KG1 (cell line): ENCODE data around the gene COL9A3.

Source experiments
- DNase-seq: peaks from one replicate; lab custom pipeline; 2025; lab: John Stamatoyannopoulos, UW

Gene COL9A3

DNA sequence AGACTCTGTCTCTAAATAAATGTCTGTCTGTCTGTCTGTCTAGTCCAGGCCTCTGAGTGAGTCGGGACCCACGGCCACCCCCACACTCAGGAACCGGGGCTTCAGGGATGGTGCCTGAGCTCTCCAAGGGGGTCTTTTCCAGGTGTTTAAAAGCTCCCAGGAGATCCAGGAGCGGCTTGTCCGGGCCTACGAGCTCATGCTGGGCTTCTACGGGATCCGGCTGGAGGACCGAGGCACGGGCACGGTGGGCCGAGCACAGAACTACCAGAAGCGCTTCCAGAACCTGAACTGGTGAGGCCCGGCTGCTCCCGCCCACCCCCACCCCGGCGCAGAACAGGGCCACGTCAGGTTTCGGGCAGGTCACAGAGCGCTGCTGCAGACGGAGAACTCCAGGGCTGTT lies 5.5 kb upstream of the COL9A3 start:
- no peak for DNase-seq

DNA sequence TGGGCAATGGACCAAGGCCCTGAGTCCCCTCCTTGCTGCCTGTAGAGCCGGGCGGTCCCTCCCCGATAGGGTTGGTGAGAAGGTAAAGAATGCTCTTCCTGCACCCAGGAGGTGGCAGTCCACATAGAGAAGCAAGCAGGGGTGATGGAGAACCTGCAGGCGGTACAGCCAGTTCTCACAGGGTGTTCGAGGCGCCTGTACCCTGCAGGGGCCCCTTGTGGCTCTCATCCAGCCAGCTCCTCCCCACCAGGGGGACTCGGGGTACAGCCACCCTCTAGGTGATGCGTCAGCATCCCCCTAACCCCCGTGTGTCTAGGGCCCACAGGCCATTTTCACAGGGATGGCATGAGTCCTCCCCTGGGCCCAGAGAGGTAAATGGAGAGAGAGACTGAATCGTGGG lies 5.1 kb upstream of the COL9A3 start:
- DNase-seq: no peak

DNA sequence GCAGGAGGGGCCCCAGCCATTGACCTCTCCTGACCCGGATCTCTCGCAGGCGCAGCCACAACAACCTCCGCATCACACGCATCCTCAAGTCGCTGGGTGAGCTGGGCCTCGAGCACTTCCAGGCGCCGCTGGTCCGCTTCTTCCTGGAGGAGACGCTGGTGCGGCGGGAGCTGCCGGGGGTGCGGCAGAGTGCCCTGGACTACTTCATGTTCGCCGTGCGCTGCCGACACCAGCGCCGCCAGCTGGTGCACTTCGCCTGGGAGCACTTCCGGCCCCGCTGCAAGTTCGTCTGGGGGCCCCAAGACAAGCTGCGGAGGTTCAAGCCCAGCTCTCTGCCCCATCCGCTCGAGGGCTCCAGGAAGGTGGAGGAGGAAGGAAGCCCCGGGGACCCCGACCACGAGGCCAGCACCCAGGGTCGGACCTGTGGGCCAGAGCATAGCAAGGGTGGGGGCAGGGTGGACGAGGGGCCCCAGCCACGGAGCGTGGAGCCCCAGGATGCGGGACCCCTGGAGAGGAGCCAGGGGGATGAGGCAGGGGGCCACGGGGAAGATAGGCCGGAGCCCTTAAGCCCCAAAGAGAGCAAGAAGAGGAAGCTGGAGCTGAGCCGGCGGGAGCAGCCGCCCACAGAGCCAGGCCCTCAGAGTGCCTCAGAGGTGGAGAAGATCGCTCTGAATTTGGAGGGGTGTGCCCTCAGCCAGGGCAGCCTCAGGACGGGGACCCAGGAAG lies 4.5 kb upstream of the COL9A3 start:
- DNase-seq: no peak

DNA sequence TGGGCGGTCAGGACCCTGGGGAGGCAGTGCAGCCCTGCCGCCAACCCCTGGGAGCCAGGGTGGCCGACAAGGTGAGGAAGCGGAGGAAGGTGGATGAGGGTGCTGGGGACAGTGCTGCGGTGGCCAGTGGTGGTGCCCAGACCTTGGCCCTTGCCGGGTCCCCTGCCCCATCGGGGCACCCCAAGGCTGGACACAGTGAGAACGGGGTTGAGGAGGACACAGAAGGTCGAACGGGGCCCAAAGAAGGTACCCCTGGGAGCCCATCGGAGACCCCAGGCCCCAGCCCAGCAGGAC lies 4.0 kb upstream of the COL9A3 start:
- DNase-seq: no peak

DNA sequence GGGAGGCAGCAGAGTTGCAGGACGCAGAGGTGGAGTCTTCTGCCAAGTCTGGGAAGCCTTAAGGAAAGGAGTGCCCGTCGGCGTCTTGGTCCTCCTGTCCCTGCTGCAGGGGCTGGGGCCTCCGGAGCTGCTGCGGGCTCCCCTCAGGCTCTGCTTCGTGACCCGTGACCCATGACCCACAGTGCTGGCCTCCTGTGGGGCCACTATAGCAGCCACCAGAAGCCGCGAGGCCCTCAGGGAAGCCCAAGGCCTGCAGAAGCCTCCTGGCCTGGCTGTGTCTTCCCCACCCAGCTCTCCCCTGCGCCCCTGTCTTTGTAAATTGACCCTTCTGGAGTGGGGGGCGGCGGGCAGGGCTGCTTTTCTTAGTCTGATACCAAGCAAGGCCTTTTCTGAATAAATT lies 3.3 kb upstream of the COL9A3 start:
- DNase-seq: no peak

DNA sequence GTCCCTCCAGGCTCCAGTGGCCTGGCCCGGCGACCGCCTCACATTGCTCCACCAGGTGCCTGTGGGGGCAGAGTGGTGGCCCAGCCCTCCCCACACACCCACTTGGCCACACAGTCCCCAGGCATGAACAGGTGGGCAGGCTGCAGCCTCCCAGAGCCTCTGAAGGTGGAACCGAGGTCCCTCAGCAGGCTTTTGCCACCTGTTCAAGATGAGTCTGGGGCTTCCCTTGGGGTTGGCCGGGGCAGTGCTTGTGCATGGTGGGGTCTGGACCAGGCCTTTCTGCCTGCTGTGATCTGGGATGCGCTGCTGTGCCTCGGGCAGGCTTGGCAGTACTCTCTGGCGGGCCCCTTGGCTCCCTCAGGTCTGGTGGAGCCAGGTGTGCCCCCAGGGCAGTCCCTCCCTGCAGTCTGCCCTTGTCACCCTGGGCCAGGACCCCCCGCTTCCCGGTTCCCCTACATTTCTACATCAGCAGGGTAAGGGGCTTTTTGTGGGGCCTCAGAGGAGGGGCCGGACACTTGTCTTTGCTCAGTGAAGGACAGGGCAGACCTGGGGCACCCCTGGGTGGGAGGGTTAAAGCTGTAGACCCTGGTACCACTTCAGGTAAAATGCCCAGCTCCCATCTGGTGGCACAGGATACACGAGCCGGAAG lies 2.7 kb upstream of the COL9A3 start:
- no peak for DNase-seq

DNA sequence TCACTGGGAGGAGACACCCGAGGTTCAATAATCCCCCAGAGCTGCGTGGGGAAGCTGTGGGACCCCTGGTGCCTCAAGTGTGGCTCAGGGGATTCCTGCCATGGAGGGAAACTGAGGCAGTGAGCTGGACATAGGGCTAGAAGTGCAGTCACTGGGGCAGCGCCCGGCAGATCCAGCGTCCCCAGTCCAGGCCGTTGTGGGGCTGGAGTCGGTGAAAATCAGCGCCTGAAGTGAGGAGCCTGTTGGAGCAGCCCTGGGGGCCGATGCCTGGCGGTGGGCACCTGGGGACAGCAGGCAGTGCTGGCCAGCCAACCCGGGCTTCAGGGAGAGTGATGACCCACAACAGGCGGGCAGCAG lies 2.2 kb upstream of the COL9A3 start:
- no peak for DNase-seq

DNA sequence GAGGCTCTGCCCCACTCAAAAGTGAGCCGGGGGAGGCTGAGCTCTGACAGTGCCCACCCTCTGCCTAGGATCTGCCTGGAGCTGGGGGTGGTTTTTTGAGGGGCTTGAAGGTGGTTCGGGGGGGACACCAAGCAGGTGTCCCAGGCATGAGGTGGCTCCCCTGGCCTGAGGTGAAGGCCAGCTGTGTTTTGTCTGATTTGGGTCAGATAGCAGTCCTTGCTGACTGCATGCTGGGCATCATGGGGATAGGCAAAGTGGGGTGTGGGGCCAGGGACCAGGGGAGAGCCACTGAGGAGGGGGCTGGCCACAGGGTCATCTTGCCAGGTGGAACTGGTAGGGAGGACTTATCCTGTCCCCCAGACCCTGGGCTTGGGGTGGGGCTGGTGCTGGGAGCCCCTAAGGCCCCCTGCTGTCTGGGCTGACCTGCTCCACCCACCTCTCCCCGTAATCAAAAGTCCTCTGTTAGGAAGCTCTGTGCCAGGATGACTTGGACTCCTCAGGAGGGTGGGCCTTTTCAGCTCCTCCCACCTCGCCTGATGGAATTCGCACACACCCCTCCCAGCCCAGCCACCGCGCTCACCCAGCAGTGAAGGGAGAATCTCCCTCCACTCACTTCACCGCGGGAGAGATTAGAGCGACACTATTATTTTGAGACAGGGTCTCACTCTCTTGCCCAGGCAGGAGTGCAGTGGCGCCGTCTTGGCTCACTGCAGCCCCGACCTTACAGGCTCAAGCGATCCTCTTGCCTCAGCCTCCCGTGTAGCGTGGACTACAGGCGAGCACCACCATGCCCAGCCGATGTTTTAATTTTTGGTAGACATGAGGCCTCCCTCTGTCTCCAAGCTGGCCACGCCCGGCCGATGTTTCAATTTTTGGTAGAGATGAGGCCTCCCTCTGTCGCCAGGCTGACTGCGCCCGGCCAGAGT lies 1.5 kb upstream of the COL9A3 start:
- DNase-seq: no peak

DNA sequence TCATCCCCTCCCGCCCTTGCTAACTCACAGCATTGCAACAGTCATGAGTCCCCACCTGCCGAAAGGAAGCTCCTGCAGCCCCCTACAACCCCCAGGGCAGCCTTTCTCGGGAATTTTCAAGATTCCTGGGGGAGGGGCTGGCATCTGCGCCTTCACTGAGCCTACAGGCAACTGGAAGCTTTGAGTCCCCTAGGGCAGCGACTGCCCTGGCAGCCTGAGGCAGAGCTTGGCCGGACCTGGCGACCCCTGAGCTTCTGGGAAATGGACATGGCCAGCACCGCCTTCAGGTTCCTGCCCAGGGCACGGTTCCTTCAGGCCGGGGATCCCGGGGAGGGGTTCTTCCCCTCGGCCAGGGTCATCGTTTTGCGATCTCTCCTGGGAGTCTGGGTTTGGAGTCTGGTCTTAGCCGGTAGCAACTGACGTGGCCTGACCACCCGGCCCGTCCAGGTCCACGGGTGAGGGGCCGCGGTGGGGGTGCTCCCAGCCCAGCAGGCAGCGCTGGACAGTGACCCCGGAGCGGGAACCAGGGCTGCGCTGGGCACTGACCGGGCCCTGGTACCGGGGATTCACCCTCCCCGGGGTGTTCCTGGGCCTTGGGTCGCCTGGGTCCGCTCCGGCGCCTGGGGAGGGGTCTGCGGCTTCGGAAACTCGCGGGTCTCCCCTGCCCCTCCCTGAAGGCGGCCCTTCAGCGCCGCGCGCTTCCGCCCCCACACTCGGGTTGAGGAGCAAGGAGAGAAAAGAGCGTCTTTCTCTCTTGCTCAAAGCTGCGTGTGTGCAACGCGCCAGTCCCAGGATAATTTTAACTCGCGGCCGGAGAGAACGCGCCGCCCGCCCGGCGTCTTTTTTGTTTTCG lies 593 bp upstream of the COL9A3 start:
- no peak for DNase-seq

DNA sequence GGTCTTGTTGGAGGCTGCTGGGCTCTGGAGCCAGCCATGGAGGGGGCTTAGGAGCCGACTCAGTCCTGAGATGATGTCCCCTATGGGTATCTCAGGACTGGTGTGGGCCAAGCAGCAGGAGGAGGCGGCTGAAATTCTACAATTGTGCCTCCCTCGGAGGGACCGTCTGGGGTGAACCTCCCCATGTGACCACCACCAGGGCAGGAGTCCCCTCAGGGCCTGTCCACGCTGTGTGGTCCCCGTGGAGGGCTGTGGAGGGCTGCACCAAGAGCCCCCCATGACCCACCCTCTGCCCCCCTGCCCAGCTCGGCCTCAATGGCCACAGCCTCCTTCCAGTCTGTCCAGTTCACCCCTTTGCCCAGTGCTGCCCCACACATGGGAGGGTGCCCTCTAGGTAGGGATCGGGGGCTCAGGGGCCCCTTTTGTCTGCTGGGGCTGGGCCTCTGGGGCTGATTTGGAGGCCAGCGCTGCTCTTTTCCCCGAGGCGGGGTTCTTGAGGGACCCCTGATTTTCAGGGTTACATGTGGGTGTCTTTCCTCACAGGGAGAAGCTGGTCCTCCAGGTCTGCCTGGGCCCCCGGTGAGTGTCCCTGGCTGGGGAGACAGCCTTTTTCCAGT lies 1.2 kb downstream of the COL9A3 start:
- DNase-seq: no peak

DNA sequence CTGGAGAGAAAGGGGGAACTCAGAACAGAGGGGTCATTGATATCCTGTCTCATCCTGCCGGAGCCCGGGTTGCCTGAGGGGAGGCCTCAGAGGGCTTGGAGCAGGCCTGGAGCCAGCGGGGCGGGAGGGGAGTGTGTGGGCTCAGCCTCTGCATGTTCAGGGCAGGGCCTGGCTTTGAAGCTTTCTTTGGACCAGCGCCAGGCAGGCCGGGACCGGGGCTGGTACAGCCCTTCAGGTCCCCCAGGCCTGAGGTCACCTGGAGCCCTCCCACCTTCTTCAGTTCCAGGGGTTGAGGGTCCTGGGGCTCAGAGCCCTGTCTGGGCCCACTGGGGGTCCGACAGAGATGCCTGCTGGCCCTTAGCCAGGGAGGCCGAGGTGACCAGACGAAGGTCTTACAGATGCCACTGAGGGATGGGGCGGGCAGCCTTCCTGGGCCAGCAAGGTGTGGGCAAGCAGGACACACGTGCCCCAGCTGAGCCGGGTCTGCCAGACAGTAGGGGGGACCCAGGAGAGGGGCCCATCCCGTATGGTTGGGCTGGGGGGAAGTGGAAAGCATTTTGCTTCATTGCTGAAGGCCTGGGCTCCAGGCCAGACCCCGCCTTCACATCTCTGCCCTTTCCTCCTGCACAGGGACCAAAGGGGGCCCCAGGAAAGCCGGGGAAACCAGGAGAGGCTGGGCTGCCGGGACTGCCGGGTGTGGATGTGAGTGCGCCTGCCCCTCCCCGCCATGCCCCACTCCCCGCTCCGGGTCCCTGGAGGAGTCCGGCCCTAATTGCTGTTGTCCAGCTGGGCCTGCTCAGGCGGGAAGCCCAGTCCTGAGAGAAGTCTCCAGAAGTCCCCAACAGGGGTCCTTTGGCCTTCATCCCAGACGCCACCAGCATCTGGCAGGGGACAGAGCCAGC lies 2.0 kb downstream of the COL9A3 start:
- no peak for DNase-seq

DNA sequence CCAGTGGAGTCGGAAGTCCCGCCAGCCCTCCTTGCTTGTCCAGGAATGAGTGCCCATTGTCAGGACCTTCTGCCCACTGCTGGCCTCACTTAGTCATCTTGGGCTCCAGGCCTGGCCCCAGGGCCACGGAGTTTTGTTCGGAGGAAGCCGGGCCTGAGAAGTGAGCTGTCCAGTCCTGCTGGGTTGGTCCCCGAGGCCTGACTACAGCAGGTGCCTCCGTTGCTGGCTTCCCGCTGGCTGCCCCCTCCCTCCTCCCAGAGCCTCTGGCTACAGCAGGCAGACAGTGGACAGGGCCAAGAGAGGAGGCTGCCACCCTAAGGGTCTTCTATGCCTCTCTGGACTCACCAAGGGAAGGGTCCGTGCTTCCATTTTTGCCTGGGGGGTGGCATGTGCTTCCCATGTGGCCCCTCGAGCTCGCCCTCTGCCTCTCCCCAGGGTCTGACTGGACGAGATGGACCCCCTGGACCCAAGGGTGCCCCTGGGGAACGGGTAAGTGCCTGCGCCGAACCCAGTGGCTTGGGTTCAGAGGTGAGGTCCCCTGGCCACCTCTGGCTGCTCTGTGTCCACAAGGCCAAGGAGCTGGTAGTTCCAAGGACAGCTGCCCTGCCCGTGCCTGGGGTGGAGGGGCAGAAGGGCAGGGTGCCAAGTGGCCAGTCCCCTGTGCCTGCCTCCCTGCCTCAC lies 2.8 kb downstream of the COL9A3 start:
- no peak for DNase-seq

DNA sequence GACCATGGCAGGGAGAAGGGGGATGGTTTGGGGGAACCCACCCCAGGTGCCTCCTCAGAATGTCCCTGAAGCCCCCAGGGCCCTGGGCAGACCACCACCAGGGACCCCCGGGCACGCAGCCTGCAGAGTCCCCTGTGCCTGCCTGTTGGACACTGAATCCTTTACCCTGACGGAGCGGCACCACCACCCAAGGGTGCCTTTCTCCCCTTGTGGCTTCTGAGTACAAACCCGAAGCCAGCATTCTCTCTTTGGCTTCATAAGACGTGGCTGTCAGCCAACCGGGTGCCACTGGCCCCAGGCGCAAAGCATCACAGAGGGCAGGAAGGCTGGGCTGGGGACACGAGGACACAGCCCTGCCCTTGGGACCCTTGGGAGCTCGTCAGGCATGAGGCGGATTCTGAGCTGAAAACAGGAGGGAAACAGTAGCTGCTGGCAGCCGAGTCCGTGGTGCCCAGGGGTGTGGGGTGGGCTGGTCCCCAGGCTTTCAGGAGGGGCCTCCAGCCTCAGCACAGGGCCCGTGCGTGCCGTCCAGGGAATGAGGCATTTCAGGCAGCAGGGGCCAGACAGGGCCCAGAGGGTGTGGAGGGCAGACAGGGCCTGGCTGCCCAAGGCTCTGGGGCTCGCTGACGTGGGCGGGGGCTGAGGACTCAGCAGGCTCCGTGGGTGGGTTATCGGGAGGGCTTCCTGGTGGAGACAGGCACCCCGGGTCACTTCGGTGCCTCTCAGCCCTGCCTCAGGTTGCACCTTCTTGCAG lies 3.5 kb downstream of the COL9A3 start:
- no peak for DNase-seq

DNA sequence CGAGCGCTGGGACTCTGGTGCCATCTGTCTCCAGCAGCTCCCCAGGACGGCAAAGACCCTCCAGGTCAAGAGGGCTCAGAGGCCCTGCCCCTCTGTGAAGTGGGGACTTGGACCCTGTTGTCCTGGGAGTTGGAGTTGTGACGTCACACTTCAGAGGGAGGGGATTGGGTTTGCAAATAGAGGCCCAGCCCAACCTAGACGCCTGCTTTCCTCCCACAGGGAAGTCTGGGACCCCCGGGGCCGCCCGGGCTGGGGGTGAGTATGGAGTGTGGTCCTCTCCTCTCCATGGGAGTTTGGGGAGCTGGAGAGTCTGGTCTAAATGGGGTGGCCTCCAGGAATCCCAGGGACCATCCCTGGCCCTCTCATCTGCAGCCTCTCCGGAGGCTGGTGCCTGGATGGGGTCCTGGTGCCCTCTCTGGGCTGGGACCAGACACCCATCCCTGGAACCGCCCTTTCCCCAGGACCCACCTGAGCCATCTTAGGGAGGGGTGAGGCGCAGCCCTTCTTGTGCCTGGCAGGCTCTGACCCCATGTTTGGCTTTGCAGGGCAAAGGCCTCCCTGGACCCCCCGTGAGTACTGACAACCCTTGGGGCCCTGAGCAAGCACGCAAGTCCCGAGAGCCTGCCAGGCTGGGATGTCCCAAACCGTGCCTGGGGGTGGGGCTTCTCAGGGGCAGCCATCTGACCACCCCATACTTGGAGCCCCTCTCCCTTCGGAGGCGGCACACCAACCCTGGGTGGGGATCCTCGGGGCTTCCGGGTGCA lies 4.3 kb downstream of the COL9A3 start:
- DNase-seq: no peak

DNA sequence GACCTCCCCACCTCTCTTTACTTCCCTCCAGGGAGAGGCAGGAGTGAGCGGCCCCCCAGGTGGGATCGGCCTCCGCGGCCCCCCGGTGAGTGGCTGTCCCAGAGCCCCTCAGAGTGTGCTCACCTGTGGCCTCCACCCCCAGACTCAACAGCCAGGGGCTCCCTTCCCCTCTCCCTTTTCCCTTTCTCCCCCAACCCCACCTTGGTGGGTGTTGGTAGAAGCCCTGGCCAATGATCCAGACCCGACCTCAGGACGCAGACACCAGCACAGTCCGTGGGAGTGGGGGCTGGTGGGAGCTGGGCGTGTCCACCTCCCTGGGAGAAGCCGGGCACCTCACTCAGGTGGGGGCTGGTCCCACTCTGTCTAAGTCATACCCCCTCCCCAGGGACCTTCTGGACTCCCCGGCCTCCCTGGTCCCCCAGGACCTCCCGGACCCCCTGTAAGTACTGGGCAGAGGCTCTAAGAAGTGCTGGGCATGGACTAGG lies 4.9 kb downstream of the COL9A3 start:
- no peak for DNase-seq

DNA sequence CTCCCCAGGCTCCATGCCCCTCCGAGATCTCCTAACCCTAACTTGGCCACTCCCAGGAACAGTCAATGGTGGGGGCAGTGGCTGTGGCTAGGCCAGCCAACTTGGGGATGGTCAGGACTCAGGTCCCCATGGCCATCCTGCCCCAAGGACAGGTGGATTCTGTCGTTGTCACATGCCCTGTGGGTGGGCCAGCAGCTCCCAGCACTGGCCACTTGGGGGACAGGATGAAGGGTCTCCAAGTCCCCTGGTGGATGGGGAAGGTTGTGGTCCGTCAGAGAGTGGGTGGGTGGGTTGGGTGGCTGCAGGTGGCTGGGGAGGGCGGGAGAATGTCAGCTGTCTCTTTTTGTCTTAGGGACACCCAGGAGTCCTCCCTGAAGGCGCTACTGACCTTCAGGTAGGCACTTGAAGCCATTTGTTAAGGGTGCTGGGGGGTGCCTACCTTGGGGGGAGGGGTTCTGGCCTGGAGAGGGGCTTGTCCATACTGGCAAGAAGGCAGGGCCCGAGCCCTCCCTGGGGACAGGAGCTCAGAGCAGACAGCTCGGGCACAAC lies 5.5 kb downstream of the COL9A3 start:
- DNase-seq: no peak

DNA sequence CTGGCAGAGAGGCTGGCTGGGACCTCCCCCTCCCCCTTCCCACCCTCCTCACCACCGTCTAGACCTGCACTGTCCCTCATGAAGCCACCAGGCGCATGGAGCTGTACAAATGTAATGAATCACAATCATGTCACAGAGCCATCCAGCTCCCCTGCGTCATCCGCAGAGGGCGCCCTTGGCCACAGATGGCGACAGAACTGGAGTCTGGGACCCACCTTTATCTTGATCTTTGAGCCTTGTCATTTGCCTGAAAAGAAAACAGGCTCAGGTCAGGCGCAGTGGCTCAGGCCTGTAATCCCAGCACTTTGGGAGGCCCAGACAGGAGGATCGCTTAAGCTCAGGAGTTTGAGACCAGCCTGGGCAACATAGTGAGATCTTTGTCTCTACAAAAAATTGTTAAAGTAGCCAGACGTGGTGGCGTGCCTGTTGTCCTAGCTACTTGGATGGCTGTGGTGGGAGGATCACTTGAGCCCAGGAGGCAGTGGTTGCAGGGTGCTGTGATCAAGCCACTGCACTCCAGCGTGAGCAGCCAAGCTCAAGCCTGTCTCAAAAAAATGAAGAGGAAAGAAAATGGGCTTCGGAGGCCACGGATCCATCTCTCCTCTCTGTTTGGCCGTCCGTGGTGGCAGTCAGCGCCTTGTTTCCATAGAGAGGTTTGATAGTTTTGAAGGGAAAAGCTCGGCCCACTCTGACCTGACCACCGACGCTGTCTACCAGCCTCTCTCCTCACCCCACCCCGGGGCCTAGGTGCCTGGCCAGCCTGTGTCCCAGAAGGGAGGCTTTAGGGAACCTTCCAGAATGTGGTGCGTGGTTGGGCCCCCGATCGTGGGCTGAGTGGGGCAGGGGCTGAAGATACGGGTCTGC lies 6.2 kb downstream of the COL9A3 start:
- DNase-seq: peak; percentile 13
